NCI-H2081 treated with DMSO at 0.1 percent for 48 hours (cell line): ENCODE results near the gene LAMC3.
"Not testable (repeated sequence)": the region's sequence is repeated elsewhere in the genome, so short reads cannot be mapped to it uniquely, and the experiment has no call there.

Experiments used
- DNase-seq: peaks from one replicate; lab custom pipeline; 2025; lab: John Stamatoyannopoulos, UW

The LAMC3 gene

DNA sequence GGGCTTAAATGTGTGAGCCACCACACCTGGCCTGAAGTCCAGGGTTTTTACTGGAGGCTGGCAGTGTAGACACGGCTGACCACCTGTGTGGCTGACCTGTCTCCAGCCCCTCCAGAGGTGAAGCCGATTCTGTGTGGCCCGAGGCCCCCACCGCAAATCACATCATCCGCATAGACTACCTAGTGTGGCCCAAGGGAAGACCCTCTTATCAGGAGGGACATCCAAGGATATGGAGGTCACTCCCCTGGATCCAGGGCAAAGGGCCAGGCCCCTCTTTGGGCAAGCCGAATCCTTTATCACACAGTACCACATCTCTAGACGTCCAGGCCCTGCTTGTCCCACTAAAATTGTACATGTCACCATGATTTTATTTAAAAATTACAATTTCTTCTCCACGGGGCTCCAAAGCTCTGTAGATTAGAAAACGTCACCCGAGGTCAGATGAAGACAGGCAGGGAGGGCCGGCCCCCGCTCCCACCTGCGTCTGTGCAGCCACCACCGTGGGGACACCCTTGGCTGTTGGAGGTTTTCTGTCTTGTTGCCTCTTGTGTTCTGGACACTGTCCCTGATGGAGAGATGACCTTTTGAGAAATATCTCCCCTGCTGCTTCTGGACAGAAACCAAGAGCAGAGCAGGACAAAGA is 20.1 kb downstream of the LAMC3 start:
- no peak for DNase-seq

DNA sequence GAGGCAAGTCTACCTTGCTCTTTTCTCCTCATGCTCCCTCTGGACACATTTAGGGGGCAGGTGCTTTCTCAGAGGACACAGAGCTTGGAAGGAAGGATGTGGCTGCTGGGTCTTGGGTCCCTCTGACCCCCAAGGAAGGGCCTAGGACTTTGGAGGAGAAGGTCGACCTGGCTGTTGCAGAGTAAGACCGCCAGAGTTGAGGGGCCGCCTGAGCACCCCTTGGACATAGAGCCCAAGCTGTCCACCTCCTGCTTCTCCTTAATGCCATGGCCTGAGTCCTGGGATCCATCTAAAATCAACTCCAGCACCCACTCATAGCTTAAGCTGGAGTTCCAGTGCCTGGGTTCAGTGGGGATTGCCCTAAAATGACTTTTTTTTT is 20.6 kb downstream of the LAMC3 start:
- DNase-seq: no peak

DNA sequence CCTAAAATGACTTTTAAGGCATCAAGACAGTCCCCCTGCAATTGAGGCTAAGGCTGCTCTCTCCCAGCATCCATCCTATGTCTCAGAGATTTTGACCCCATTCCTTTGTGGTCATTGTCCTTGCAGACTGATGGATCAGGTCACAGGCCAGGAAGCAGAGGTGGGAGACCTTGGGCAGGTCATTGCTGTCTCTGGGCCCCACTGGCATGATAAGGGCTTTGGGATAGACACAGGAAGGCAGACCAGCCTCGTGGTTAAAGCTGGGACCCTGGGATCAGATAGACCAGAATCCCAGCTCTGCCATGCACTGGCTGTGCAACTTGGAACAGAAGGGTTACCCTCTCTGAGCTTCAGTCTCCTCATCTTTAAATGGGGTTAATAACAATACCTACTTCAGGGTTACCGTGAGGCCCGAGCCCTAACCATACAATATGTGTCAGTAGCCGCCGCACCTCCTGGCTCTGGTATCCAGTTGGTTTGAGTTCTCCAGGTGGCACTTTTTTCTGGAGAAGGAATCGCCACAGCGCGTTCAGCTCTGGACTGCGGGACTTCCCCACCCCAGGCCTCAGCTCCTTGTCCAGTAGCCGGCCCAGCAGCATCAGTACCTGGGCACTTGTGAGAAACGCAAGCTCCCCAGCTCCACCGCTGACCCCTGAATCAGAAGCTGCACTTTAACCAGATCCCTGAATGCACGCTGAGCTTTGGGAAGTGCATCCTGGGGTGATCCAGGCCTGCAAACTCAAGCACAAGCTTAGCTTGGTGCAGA is 21.4 kb downstream of the LAMC3 start:
- DNase-seq: no peak

DNA sequence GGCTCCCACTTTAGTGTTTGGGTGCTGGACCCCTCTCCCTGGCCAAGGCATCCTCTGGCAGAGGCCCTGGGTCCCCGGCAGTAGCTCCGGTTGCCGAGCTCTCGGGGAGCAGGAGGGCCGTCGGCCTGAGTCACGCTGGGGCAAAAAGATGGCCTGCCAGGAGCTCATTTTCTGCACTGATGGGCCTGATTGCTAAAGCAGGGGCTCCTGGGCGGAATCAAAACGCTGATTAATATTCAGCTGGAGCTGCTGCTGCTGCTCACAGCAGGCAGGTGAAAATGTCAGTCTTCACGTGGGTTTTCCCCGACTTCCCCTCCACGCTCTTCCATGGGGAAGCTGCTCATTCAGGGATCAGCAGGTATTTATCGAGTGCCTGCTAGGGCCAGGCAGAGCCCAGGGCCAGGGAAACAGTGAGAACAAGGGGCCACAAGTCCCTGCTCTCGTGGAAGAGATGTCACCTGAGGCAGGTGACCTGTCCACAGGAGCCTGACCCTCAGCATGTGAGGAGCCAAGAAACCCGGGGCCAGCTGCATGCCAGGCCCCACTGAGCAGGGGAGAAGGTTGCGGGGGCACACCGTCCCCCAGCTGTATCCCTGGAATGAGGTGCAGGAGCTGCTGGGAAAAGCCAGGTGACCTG is 22.1 kb downstream of the LAMC3 start:
- DNase-seq: no peak

DNA sequence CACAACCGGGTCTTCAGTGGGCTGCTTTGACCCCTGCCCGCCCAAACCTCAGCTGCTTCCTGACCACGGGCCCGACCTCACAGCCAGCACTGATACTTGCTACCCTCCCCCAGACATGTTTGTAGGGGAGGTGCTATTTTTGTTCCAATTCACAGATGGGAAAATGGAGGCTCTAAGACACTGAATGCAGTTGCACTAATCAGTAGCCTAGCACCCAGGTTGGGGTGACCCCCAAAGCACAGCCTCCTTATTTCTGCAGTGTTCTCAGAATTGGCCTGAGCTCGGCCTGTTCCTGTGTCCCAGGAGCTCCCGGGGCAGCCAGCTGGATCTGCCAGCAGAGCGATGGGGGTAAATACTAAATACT is 22.6 kb downstream of the LAMC3 start:
- no peak for DNase-seq

DNA sequence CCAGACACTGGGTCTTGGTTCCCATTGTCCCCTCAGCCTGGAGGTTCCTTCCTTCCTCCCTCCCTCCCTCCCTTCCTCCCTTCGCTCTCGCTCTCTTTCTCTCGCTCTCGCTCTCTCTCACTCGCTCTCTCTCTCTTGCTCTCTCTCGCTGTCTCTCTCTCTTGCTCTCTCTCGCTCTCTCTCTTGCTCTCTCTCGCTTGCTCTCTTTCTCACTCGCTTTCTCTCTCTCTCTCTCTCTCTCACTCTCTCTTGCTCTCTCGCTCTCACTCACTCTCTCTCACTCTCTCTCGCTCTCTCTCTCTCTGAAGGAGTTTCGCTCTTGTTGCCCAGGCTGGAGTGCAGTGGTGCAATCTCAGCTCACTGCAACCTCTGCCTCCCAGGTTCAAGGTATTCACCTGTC is 23.4 kb downstream of the LAMC3 start:
- no peak for DNase-seq

DNA sequence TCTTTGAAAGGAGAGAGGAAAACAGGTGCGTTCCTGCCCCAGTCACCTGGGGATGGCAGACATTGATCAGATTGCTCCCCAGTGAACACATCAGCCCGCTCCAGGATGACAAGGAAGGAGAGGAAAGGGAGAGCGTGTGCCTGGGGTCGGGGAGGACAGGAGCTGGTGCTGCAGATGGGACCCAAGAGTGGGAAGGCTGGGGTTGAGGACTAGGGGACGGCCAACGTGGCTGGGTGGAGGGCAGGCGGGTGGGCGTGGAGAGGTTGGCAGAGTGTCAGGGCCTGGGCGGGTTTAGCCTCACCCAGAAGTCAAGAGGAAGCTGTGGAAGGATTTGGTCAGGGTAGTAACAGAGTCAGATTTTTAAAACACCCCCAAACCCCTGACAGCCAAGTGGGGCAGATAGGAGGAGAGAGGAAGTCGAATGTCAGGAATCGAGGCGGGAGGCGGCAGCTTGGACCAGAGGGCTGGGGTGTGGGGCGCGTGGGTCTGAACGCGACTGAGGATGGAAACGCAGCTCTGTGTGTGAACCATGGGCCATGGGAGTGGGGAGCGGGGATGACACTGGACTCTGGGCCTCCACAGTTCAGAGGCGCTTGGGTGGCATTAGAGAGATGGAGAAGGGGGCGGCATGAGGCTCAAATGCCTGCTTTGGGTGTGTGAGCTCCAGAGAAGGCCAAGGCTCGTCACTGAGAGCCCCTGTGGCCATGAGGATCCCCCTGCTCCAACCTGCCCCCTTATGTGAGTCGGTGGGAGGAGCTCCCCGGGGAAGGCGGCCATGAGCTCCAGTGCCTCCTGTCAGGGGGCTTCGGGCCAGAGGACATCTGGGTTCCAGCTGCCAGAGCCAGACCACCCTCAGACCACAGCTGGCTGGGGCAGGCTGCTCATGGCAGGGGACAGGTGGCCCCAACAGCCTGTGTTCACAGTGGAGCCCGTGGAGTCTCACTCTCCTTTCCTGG is 24.6 kb downstream of the LAMC3 start:
- DNase-seq: no peak

DNA sequence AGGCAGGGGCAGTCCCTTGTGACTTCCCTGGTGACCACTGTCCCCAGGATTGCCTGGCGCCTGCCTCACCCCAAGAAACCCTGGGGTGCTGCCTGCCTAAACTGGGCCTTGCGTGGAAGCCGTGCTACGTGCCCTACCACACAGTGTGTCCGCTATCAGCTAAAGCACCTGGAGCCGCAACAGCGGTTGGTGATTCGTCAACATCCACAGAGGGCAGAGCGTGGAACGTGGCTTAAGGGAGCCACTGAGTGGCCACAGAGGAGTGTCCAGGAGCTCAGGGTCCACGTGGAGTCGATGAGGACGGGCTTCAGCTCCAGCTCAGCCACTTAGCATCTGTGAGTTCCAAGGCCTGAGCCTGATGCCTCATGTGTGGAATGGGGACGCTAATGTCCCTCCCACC is 25.3 kb downstream of the LAMC3 start:
- no peak for DNase-seq

DNA sequence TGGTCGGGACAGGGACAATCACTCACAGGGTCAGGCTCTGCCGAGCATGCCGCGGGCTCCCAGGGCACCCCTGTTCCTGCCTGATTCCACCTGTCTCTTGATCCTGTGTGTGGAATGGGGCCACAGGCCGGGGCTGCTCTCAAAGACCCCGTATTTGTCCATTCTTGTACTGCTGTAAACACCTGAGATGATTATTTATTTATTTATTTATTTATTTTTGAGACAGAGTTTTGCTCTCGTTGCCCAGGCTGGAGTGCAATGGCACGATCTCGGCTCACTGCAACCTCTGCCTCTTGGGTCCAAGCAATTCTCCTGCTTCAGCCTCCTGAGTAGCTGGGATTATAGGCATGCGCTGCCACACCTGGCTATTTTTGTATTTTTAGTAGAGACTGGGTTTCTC is 25.8 kb downstream of the LAMC3 start:
- not testable (repeated sequence) for DNase-seq

DNA sequence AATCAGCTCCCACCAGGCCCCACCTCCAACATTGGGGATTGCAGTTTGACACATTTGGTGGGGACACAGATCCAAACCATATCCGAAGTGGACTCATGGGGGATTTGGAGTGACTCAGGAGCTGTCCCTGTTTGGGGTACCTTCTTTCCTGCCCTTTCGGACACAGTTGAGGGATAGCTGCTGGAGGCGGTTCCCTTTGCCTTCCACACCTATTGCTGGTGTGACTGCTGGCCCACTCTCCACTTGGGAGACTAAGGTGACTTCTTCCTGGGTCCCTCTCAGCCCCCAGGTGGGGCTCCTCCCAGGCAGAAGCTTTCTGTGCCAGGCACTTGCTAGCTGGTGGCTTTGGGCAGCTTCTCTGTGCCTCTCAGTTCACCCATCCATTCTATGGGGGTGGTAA is 26.6 kb downstream of the LAMC3 start:
- no peak for DNase-seq

DNA sequence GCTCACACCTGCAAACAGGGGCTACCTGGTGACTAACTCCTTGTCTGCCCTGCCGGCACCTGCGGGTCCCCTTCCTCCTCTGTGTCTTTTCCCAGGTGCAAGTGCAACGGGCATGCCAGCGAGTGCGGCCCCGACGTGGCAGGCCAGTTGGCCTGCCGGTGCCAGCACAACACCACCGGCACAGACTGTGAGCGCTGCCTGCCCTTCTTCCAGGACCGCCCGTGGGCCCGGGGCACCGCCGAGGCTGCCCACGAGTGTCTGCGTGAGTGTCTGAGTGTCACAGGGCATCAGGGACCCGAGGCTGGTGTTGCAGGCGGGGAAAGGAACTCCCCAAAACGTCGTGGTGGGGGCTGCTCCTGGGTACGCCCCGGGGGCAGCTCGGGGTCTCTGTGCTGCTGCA is 27.1 kb downstream of the LAMC3 start:
- no peak for DNase-seq

DNA sequence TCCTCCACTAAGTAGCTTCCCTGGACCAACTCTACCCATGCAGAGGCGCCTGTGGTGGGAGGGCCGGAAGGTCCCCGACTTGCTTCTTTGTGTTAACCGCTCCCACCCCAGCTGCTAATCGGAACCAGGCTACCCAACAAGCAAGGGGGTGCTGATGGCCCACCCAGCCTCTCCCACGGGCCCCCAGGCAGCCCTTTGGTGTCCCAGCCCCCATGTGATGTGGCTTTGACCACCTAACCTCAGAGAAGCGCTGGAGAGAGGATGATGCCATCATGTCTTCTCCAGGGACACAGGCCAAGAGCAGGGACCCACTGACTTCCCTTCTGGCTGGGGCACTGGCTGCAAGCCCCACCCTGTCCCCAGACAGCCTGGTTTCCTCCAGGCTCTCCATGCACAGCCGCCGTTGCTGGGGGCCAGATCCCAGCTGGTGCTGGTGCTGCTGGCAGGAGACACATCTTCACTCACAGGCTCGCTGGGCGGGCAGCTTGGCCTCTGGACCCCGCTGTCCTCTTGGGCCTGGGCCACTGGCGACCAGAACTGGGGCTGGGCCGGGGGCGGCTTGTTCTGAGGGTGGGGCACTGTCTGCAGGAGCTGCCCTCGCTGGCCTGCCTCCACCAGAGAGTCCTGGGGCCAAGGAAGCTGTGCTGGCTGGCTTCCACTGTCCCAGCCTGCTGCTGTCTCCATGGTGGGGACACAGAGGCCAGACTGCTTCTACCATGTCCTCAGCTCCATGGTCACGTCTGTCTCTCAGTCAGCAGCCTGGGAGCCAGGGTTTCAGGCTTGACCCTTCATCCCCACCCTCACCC is 27.8 kb downstream of the LAMC3 start:
- DNase-seq: no peak

DNA sequence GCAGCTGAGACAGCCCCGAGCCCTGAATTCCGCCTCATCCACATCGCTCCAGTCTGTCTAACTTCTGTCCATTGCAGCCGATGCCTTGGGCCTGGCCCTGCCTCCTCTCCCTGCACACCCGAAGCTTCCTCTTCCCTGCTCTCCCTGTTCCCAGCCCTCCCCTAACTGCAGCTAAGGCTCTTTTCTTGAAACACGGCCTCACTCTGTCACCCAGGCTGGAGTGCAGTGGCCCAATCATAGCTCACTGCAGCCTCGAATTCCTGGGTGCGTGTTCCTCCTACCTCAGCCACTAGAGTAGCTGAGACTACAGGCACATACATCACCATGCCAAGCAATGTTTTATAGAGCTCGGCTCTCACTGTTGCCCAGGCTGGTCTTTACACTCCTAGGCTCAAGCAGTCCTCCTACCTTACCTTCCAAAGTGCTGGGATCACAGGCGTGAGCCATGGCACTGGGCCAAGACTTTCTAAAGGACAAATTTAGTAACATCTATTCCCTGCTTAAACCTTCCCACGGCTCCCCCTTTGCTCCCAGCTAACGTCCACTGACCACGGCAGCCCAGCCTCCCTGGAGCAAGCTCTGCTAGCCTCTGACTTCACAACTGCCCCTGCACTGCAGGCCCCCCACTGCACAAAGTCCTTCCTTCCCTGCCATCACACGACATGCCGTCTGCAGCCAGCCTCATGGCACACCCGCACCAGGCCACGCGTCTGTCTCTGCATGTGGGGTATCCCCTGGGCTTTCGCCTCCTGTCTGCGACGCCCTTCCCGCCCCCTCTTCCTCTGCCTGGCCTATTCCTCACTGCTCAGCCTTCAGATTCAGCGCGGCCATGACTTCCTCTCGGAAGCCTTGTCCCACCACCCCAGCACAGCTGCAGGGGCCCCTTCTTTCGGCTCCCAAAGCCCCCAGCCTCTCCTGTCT is 28.6 kb downstream of the LAMC3 start:
- no peak for DNase-seq

DNA sequence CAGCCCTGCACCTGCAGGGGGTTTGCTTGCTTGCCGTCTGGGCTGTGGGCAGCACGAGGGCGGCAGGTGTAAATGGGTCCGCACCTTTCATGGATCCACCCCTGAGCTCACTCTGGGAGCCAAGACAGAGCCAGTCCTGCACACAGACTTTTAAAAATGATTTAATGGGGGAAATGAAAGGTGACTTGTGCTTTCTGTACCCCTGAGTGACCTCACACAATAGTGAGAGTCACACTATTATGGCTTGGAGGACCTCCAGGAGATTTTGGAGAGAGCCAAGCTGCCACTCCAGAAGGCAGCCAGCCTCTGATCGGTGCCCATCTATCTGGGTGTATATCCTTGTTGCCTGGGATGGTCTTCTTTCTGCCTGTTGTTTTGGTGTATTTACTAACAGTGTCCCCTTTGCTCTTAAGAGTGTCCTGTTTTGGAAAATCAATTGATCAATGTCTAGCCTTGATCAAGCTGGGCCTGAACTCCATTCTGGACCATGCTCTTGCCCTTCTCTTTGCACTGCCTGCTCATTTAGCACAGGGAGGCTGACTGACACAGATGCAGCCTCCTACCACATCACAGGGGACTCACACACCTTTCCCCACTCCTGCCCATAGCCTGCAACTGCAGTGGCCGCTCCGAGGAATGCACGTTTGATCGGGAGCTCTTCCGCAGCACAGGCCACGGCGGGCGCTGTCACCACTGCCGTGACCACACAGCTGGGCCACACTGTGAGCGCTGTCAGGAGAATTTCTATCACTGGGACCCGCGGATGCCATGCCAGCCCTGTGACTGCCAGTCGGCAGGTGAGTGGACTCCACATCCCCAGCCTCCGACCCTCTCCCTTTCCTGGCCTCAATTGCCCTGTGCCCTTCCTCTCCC is 29.5 kb downstream of the LAMC3 start:
- no peak for DNase-seq

DNA sequence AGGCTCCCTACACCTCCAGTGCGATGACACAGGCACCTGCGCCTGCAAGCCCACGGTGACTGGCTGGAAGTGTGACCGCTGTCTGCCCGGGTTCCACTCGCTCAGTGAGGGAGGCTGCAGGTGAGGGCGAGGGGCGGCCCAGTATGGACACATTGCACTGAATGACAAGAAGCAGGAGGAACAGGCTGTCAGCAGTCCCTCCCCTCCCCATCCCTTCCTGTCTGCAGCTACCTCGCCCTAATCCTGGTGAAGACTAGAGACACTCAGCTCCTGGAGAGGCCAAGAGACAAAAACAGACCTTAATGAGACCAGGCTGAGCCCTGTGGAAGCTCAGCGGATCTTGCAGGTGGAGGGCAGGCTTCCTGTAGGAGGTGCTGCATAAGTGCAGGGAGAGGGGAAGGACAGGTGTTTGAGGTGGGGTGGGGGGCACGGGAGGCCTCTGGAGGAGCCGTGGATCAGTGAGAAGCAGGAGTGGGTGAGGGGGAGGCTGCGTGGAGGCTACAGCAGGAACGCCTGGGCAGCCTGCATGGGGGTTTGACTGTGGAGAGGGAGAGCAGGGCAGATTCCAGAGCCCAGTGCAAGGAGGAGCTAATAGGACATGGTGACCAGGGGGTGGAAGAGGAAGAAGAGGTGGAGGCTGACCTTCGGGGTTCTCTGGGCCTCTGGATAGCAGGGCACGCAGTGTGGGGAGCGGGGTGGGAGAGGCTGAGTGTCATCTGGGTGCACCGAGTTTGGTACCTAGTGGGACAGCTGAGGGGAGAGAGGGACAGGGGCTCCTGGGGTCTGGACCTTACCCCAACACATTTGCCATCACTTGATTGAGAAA is 30.4 kb downstream of the LAMC3 start:
- no peak for DNase-seq

DNA sequence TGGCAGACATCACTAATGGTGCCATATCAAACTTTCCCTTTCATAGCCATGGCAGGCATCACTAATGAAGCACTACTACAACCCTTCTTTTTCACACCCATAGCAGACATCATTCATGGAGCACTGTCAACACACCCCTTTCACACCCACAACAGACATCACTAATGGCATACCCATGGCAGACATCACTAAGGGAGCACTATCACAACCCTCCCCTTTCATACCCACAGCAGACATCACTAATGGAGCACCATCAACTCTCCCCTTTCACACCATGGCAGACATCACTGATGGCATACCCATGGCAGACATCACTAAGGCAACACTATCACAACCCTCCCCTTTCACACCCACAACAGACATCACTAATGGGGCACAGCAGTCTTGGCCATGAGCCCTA is 33.7 kb downstream of the LAMC3 start:
- DNase-seq: no peak

DNA sequence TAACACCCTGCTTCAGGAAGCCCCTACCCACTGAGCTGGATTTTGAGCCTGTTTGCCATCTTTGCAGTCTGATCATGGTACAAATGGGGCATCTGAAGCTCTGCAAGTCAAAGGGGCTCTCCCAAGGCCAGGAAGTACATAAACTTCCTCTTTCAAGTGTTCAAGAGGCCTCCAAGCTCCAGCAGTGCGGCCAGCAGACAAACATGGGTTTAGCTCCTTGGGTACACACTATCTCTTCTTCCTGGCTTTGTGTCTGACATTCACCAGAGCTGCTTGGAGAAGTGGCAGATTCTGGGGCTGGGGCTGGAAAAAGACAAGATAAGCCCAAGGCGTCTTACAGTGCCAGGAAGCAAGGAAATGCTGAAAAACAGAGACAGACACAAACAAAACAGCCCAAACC is 34.1 kb downstream of the LAMC3 start:
- DNase-seq: no peak

DNA sequence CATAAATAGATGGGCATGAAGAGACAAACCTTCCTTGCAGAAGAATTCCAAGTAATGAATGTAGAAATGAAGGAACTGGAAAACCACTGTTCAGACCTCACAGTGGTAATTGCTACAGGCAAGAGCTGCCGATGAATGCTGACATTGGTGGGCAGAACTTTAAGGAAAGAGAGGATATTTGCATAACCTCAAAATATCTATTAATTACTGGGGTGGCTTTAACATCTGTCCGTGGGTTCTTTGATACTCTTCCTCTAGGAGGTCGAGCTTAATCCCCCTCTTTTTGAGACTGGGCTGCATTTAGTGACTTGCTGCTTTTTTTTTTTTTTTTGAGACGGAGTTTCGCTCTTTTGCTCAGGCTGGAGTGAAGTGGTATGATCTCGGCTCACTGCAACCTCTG is 34.7 kb downstream of the LAMC3 start:
- no peak for DNase-seq
